Activated CD8-positive, alpha-beta memory T cell treated with anti-CD3 and anti-CD28 coated beads for 36 hours (primary cell): ENCODE measurements around the gene ANKH. TPM values are rescaled to one million over a fixed set of nuclear protein-coding genes. Genes with fewer than 3 reads are reported as not detected.
"Not testable (repeated sequence)": the region's sequence is repeated elsewhere in the genome, so short reads cannot be mapped to it uniquely, and the experiment has no call there.

ENCODE experiments used
- CTCF ChIA-PET: fragments of 350-600 bp; sonication (Branson Sonifier 250); formaldehyde crosslinking; loops from one replicate; lab custom pipeline; 2021; ENCODE audit warnings: antibody characterized with exemption; lab: Charles Lee
- POLR2A ChIA-PET: fragments of 350-600 bp; sonication (Branson Sonifier 250); formaldehyde crosslinking; loops from one replicate; lab custom pipeline; 2021; ENCODE audit warnings: antibody characterized with exemption; lab: Charles Lee
- total RNA-seq, 2 experiments: library from RNA; stranded (reverse); gene quantifications; one replicate each; pipeline ENCODE4 v1.2.3, GENCODE V29; 2021

The ANKH gene
- total RNA-seq, 2 experiments from 2014 or later: 88.6 to 90.1 TPM

DNA sequence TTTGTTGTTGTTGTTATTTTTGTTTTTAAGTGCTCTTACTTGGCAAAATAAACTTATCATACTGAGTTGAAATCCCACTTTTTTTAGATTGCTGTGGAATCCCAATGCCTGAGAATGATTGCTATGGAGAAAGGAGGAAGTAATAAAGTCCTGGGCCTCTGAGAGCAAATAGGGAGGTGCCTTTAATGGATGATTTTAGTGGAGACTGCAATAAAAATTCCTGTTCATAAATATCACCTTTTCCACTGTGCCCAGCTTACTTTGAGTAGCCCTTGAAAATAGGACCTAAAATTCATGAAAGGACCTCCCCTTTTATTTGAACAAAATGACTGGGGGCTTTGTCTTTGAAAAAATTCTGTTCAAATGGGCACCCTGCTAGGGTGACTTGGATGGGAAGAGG lies 21.8 kb upstream of the ANKH start:
- ChIA-PET CTCF (no interaction called here), POLR2A (no interaction called here)

- CTCF ChIA-PET: no interaction called here
- POLR2A ChIA-PET: no interaction called here
Observed at GRCh38 chr5:14890846-14891245, 19.3 kb upstream of the ANKH start.

- ChIA-PET CTCF (no interaction called here), POLR2A (no interaction called here)
Observed at GRCh38 chr5:14884062-14884612, 12.6 kb upstream of the ANKH start.

DNA sequence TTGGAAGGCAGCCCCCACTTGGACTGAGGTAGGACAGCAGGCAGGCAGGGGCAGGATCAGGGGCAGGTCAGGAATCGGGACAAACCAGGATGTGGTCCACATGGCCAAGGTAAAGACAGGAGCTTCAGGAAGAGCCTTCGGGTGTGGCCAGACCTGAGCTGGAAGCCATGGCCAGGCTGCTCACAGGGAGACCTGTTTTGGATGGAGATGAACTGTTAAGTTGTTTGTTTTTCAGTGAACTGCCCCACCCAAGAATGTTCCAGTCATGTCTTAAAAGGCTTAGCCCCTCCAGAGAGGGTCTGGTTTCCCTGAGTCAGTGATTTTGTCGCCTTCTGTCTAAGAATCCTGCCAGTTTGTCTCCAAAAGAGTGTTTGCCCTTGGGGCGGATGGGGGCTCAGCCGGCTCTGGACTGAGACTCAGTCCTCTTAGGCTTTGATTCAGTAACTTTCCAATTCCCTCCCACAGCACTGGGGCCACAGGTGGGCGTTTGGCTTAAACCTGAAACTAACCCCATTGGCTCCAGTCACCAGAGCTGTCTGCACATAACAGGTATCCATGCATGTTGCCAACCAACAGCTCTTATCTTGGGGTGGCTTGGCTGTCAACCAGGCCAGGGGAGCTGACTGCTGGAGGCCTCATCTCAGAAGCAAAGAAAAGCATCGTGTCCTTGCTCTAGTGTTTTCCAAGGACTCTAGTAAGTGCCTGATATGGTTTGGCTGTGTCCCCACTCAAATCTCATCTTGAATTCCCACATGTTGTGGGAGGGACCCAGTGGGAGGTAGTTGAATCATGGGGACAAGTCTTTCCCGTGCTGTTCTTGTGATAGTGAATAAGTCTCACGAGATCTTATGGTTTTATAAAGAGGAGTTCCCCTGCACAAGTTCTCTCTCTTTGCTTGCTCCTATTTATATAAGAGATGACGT lies 11.3 kb upstream of the ANKH start:
- ChIA-PET POLR2A (no interaction called here), CTCF (no interaction called here)

DNA sequence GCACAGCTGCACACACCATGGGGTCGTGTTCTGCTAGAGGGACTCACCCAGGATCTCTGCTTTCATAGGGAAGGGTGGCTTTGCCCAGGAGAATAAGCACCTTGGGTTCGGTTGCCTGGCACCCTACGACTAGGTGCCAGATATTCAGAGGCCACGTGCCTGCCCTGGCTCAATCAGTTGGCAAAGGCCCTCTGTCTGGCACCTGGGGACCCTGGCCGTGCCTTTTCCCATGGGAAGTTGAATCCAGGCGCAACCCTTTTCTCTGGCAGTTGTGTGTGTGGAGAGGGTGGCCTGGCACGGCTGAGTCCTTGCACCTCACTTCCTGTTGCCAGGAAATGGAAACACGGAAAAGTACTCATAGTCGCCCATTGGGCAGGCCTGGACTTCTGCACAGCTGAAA lies 10.2 kb upstream of the ANKH start:
- CTCF ChIA-PET: no interaction called here

DNA sequence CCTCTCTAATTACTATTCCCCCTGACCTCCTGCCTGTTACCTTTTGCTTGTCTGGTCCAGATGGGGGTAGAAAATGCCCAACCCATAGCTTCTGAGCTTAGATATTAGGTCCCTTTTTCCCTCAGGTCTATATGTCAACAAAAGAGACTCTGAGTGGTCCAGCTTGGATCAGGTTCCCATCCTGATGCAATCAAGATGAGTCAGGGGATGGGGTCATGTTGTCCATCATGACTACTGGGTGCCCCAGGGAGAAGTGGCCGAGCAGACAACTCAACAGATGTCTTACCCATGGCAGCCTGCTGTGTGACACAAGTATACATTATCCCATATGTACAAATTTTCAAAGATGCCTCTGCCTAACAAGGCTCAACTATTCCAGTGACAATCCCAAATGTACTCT lies 9.1 kb upstream of the ANKH start:
- CTCF ChIA-PET: no interaction called here

More for the DNA sequence above, 10.2 kb upstream of the ANKH start:
- POLR2A ChIA-PET: no interaction called here

GRCh38 chr5:14879937-14880589 lies 8.5 kb upstream of the ANKH start:
- ChIA-PET CTCF (interaction anchor here (1.0 kb wide), 1 partner anchor 10 kb away, joined by 3 read pairs; no protein-coding TSS in a partner anchor), POLR2A (interaction anchor here (0.7 kb wide), 1 partner anchor 9 kb away, joined by 3 read pairs; no protein-coding TSS in a partner anchor)

More for the DNA sequence above, 9.1 kb upstream of the ANKH start:
- POLR2A ChIA-PET: interaction anchor here (0.7 kb wide), 1 partner anchor 9 kb away, joined by 3 read pairs; no protein-coding TSS in a partner anchor

GRCh38 chr5:14879393-14879792 lies 7.8 kb upstream of the ANKH start:
- ChIA-PET POLR2A (no interaction called here), CTCF (interaction anchor here (1.0 kb wide), 1 partner anchor 10 kb away, joined by 3 read pairs; no protein-coding TSS in a partner anchor)

GRCh38 chr5:14878192-14878591 lies 6.6 kb upstream of the ANKH start:
- POLR2A ChIA-PET, CTCF ChIA-PET: not testable (repeated sequence)

DNA sequence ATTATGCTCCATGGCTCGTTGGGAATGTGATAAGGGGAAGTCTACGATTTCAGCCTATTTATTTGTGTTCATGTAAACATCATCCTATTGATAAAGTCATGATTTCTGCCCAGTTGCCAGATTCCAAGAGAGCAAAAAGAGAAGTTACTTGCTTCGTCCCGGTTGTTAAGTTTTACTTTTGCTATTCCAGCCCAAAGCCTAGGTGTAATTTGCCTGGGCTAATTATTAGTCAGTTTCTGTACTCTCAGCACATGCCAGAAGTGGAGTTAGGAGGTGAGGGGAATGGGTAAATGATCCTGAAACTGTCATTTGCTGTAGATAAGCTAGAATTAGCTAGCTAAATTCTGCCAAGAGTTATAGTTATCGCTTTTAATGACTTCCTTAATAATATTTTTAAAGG lies 4.5 kb upstream of the ANKH start:
- CTCF ChIA-PET: interaction anchor here (1.0 kb wide), 1 partner anchor 116 kb away, joined by 3 read pairs; no protein-coding TSS in a partner anchor
- POLR2A ChIA-PET: no interaction called here

- ChIA-PET CTCF (interaction anchor here (1.7 kb wide), 1 partner anchor 147 kb away, joined by 4 read pairs; no protein-coding TSS in a partner anchor), POLR2A (interaction anchor here (1.2 kb wide), 1 partner anchor 11 kb away, joined by 3 read pairs; no protein-coding TSS in a partner anchor)
Observed at GRCh38 chr5:14873790-14874189, 2.2 kb upstream of the ANKH start.

DNA sequence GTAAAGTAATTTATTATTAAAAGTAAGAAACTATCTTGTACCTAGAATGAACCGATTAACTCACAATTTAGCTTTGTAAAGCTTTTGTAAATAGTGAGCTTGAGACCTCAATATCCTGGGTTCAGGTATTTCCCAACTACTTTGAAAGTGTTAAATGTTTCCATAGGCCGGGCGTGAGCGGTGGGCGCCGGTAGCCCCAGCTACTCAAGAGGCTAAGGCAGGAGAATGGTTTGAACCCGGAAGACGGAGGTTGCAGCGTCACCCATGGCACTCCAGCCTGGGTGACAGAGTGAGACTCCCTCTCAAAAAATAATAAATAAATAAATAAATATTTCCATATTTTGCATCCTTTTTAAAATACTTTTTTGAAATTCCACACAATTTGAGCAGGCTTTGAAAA lies 1.5 kb upstream of the ANKH start:
- POLR2A ChIA-PET: interaction anchor here (1.2 kb wide), 1 partner anchor 10 kb away, joined by 3 read pairs; no protein-coding TSS in a partner anchor
- CTCF ChIA-PET: interaction anchor here (1.1 to 1.7 kb wide), 2 partner anchors 146 to 204 kb away, joined by 3 to 4 read pairs; no protein-coding TSS in a partner anchor

GRCh38 chr5:14872070-14872989 lies 752 bp upstream of the ANKH start:
- POLR2A ChIA-PET: interaction anchor here (1.2 kb wide), 1 partner anchor 9 kb away, joined by 3 read pairs; no protein-coding TSS in a partner anchor
- CTCF ChIA-PET: interaction anchor here (0.6 to 1.7 kb wide), 4 partner anchors 118 to 1743 kb away, joined by 3 to 4 read pairs (median 4); no protein-coding TSS in a partner anchor

DNA sequence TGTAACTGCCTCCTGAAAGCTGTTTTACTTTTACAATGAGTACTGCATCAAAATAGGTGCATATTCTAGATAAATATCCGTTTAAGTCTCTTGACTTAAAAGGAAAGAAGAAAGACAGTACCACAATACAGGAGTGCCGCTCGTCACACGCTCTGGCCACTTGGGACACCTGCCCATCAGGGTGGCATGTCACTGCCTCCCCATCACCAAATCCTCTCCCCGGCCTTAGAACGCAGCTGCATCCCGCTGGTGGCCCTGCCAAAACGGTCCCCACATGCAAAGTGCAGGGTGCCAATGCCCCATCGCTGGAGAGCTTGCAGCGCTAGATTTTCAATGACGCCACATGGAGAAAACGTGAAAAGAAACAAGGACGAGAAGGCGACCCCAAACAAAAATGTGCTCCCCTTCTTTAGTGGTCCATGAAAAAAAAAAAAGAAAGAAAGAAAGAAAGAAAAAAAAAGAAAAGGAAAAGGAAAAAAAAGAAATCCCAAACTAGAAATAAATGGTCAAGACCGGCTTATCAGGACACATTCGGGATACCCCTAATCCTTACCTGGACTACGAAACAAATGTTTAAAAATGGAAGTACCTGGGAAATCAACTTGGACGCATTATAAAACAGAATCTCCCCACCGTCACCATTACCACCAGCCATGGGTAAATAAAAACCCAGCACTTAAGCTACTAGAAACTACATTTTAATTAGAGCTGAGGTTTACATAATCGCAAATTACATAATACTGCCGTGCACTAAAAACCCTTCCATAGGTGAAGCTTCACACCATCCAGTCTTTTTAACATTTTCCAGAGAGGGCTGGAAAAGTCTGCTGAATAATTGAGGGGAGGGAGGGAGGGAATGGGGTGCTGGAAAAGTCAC lies 1.0 kb downstream of the ANKH start:
- CTCF ChIA-PET: interaction anchor here (0.7 to 2.5 kb wide), 7 partner anchors 9 to 288 kb away, joined by 3 to 7 read pairs (median 3); no protein-coding TSS in a partner anchor

GRCh38 chr5:14869668-14870164 lies 1.9 kb downstream of the ANKH start:
- POLR2A ChIA-PET: interaction anchor here (0.5 to 2.3 kb wide), 4 partner anchors 7 to 192 kb away, joined by 3 to 10 read pairs (median 4); no protein-coding TSS in a partner anchor

More for the DNA sequence above, 1.0 kb downstream of the ANKH start:
- POLR2A ChIA-PET: interaction anchor here (0.5 to 2.3 kb wide), 10 partner anchors 8 to 193 kb away, joined by 3 to 14 read pairs (median 7); no protein-coding TSS in a partner anchor

GRCh38 chr5:14869233-14869632 lies 2.3 kb downstream of the ANKH start:
- POLR2A ChIA-PET: interaction anchor here (2.3 kb wide), 1 partner anchor 60 kb away, joined by 10 read pairs; no protein-coding TSS in a partner anchor
- CTCF ChIA-PET: interaction anchor here (1.2 to 2.5 kb wide), 2 partner anchors 10 to 124 kb away, joined by 3 to 7 read pairs; no protein-coding TSS in a partner anchor

More at GRCh38 chr5:14869668-14870164, 1.9 kb downstream of the ANKH start:
- CTCF ChIA-PET: interaction anchor here (1.0 to 2.5 kb wide), 3 partner anchors 10 to 123 kb away, joined by 3 to 7 read pairs (median 3); no protein-coding TSS in a partner anchor
